ENCODE results near the gene RNF149. TPM values are rescaled to one million over a fixed set of nuclear protein-coding genes. Genes with fewer than 3 reads are reported as not detected.
A peak's percentile ranks its signal among the peaks of the same experiment; 100 is the strongest.
"Not testable (repeated sequence)": the region's sequence is repeated elsewhere in the genome, so short reads cannot be mapped to it uniquely, and the experiment has no call there.

The RNF149 gene, protein sequence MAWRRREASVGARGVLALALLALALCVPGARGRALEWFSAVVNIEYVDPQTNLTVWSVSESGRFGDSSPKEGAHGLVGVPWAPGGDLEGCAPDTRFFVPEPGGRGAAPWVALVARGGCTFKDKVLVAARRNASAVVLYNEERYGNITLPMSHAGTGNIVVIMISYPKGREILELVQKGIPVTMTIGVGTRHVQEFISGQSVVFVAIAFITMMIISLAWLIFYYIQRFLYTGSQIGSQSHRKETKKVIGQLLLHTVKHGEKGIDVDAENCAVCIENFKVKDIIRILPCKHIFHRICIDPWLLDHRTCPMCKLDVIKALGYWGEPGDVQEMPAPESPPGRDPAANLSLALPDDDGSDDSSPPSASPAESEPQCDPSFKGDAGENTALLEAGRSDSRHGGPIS
- 10 to 100 TPM; 23.4 to 29.5 TPM for total RNA-seq

DNA sequence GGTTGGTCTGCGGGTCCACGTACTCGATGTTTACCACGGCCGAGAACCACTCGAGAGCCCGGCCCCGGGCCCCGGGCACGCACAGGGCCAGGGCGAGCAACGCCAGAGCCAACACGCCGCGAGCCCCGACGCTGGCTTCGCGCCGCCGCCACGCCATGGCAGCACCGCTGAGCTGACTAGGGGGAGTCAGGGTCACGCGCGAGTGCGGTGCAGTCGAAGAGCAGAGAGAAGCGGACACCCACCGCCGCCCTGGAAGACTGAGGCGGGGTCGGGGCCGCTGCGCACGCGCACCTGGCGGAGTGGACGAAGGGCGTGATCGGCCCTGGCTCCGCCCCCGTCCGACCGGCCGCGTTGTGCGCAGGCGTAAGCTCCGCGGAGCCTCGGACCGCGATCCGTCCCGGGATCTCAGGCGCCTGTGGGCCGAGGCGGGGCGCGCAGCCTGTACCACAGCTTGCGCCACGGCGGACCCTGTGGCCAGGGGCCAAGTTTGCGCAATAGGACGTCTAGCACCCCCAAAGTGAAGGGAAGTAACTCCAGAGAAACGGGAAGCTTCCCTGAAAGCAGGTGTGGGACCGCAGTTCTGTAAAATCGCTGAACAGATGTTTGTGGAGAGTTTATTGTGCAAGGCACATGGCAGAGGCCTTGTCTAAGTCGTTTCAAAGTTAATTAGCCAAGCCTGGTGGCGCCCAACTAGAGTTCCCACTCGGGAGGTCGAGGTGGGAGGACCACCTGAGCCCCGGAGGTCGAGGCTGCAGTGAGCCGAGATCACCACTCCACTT, at the start of gene RNF149:
Gene RNF149 (minus strand): TSS at position 270 of the 779 bp plus-strand sequence. CDS start 113 bp downstream, at position 157.
- peak within 1 kb of the TSS; percentile 98 for H3K27ac Mint-ChIP-seq
- ChIA-PET POLR2A (interaction anchor here (0.6 to 1.0 kb wide), 7 partner anchors 21 to 1076 kb away, joined by 3 to 5 read pairs (median 3); partner anchors contain the start of gene CNOT11), CTCF (interaction anchor here (0.5 to 0.7 kb wide), 2 partner anchors 15 to 1050 kb away, joined by 3 read pairs; no protein-coding TSS in a partner anchor)
- ATAC-seq, result peak; percentile 63
- intact Hi-C loops (cut with DNase I, micrococcal nuclease), result loop anchor here (1.0 to 5.0 kb wide), 12 partner anchors 56 to 1059 kb away; partner anchors contain the start of genes CNOT11 (in 2 of the 2), PDCL3 (in 1 of the 2) and RPL31 (in 1 of the 2)
- H3K27me3 Mint-ChIP-seq, result no peaks in the 10 kb centered on the region
- H3K4me1 Mint-ChIP-seq, result peaks cover 67% of the 10 kb centered on the region
- peak within 1 kb of the TSS; percentile 82 for H3K4me3 Mint-ChIP-seq
- peak; percentile 94 for DNase-seq
- H3K9me3 Mint-ChIP-seq (ENCODE audit: low read depth), result no peaks in the 10 kb centered on the region
- peaks cover 15% of the 10 kb centered on the region for H3K36me3 Mint-ChIP-seq (ENCODE audit: low read depth)

DNA sequence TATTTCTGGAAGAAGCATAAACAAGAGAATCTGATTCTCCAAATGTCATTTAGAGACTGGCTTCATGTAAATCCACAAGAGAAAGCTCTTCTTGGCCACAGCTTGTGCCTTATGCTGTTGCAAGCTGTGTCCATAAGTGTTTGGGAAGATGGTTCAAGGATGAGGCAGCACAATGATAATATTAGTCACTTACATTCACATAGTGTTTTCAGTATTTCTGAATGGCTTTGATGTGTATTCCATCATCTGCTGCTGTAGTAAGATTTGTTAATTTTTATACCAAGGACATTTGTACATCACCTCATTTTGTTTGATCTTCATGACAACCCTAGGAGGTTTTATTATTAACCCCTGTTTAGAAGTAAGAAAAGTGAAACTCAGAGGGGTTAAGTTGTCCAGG, 48.9 kb upstream of the RNF149 start:
- no peak for ATAC-seq
- H3K4me1 Mint-ChIP-seq, result peaks cover 23% of the 10 kb centered on the region
- H3K27ac Mint-ChIP-seq, result no peak overlapping the region
- H3K9me3 Mint-ChIP-seq (ENCODE audit: low read depth), result no peaks in the 10 kb centered on the region
- DNase-seq, result no peak
- no peak overlapping the region for H3K4me3 Mint-ChIP-seq
- POLR2A ChIA-PET, result no interaction called here
- CTCF ChIA-PET, result interaction anchor here (1.0 kb wide), 1 partner anchor 15 kb away, joined by 4 read pairs; no protein-coding TSS in a partner anchor
- H3K36me3 Mint-ChIP-seq (ENCODE audit: low read depth), result no peaks in the 10 kb centered on the region
- no peaks in the 10 kb centered on the region for H3K27me3 Mint-ChIP-seq
- intact Hi-C loops (cut with DNase I, micrococcal nuclease), result no loop called here

DNA sequence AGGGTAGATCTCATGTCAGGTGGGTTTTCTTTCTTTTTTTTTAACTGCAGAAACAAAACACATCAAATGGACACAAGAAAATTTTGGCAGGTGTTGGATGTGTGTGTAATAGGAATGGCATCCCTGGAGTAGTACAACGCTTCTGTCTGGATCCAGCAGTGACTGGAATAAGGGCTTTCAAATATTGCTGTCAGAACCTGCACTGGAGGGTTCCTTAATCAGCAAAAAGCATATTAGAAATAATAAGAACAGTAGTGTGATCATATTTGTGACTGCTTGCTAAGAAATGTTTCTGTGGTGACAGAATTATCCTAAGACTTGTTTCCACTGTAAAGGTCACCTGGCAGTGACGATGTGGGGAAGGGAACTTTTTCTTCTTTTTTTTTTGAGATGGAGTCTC, 48.0 kb upstream of the RNF149 start:
- Mint-ChIP-seq H3K4me1 (peaks cover 14% of the 10 kb centered on the region), H3K4me3 (no peak overlapping the region), H3K27ac (no peak overlapping the region), H3K27me3 (no peaks in the 10 kb centered on the region), H3K36me3 (ENCODE audit: low read depth) (no peaks in the 10 kb centered on the region), H3K9me3 (ENCODE audit: low read depth) (no peaks in the 10 kb centered on the region)
- intact Hi-C loops (cut with DNase I, micrococcal nuclease), result no loop called here
- no peak for DNase-seq
- CTCF ChIA-PET, result no interaction called here
- POLR2A ChIA-PET, result no interaction called here
- no peak for ATAC-seq

DNA sequence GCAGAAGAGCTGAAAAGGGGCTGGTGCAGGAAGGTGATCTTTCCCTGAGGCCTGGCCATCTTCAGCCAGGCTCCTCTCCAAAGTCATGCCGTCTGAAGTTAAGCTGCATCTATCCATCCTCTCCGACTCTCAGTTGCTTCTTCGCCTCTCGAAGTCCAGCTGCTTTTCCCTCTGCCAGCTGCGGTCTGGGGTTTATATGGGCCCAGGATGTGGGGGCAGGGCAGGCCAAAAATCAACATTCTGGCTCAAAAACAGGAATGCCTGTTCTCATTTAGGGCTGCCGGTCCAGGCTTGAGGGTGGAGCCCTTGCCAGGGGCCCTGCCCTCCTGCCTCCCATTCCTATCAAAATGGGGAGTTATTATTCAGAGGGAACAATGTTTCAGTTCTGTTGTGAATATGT, 47.6 kb upstream of the RNF149 start:
- no peaks in the 10 kb centered on the region for H3K36me3 Mint-ChIP-seq (ENCODE audit: low read depth)
- CTCF ChIA-PET, result interaction anchor here (0.6 to 1.6 kb wide), 2 partner anchors 14 to 88 kb away, joined by 3 to 4 read pairs; no protein-coding TSS in a partner anchor
- peaks cover 10% of the 10 kb centered on the region for H3K4me1 Mint-ChIP-seq
- H3K9me3 Mint-ChIP-seq (ENCODE audit: low read depth), result no peaks in the 10 kb centered on the region
- no peak overlapping the region for H3K4me3 Mint-ChIP-seq
- no peak for ATAC-seq
- intact Hi-C loops (cut with DNase I, micrococcal nuclease), result no loop called here
- no peak for DNase-seq
- H3K27ac Mint-ChIP-seq, result no peak overlapping the region
- H3K27me3 Mint-ChIP-seq, result no peaks in the 10 kb centered on the region
- POLR2A ChIA-PET, result no interaction called here

DNA sequence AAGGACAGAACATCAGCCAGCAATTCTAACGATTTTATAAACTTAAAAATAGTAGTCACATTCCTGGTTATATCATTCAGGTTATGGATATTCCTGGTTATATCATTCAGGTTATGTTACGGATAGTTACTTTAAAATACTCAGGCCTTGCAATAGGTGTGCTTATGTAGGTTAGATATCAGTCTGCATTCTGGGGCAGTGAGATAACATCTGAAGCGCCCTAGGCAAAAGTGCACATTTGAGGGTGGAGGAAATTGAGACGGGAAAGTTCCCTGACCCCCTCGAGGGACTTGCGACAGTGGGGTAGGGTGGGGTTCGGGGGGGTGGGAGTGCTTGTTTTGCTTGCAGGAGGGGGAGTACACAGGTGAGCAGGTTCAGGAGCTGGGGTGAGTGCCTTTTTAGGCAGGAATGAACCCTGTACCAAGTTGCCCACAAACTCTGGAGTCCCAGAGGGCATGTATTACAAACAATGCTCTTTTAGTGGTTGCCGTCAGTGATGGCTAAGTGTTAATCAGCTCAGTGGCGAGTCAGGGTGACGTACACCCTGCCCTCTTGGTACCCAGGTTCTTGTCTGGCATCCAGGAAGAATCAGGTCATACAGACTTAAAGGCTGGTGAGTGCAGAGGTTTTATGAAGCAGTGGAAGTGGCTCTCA, 47.0 kb upstream of the RNF149 start:
- POLR2A ChIA-PET, result no interaction called here
- intact Hi-C loops (cut with DNase I, micrococcal nuclease), result no loop called here
- ATAC-seq, result no peak
- Mint-ChIP-seq H3K36me3 (ENCODE audit: low read depth) (no peaks in the 10 kb centered on the region), H3K4me3 (no peak overlapping the region), H3K4me1 (peaks cover 10% of the 10 kb centered on the region), H3K9me3 (ENCODE audit: low read depth) (no peaks in the 10 kb centered on the region), H3K27ac (no peak overlapping the region), H3K27me3 (no peaks in the 10 kb centered on the region)
- DNase-seq, result no peak
- CTCF ChIA-PET, result interaction anchor here (0.6 to 1.6 kb wide), 2 partner anchors 14 to 88 kb away, joined by 3 to 4 read pairs; no protein-coding TSS in a partner anchor

DNA sequence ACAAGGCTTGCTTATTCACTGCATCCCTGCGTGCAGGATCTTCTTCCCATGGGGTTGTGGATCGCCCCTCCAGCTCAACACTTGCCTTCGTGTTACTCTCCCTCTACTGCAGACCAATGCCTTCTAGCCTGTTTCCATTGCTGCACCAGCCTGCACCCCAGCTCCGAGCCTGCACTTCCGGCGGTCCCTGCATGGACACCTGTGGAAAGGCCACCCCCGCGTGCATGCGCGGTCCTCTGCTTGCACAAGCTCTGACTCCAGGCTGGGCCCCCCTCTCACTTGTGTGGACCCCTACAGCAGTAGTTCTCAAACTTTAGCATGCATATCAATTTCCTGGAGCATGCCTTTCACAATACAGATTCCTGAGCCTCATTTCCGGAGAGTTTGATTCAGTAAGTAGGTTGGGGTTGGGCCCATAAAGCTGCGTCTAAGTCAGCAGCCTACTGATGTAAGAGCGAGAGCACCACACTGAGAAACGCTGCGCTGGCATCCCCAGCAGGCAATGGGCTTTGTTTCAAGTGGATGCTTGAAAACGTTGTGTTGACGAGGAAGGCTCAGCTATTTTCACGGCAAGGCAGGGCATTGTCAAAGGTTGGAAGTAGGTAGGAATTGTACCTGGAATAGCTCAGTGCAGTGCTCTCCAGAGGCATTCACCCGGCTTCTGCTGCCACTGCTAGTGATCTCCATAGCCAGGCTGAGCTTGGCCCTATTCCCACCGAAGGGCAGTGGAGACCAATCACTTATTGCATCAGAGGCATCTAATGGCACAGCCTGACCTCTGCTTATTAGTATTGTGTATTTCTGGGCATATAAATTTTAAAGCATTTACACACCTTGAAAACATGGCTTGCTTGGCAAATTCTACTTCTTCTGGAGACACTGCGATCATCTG, 46.2 kb upstream of the RNF149 start:
- ATAC-seq, result no peak
- Mint-ChIP-seq H3K9me3 (ENCODE audit: low read depth) (no peaks in the 10 kb centered on the region), H3K4me1 (peaks cover 5% of the 10 kb centered on the region), H3K27ac (no peak overlapping the region), H3K4me3 (no peak overlapping the region), H3K36me3 (ENCODE audit: low read depth) (no peaks in the 10 kb centered on the region), H3K27me3 (no peaks in the 10 kb centered on the region)
- CTCF ChIA-PET, result interaction anchor here (1.6 kb wide), 1 partner anchor 13 kb away, joined by 4 read pairs; no protein-coding TSS in a partner anchor
- POLR2A ChIA-PET, result no interaction called here
- intact Hi-C loops (cut with DNase I, micrococcal nuclease), result no loop called here
- no peak for DNase-seq

DNA sequence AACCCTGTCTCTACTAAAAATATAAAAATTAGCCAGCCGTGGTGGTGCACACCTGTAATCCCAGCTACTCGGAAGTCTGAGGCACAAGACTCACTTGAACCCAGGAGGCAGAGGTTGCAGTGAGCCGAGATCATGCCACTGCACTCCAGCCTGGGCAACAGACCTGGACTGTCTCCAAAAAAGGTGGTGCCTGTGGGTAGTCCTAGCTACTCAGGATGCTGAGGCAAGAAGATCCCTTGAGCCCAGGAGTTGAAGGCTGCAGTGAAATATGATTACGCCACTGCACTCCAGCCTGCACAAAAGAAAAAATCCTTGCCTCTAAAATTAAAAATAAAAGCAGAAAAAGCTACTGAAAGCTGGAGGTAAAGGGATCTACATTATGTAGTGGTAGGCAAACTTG, 44.1 kb upstream of the RNF149 start:
- H3K27me3 Mint-ChIP-seq; DNase-seq; H3K27ac Mint-ChIP-seq; ATAC-seq; POLR2A ChIA-PET; H3K9me3 Mint-ChIP-seq (ENCODE audit: low read depth); H3K36me3 Mint-ChIP-seq (ENCODE audit: low read depth); H3K4me1 Mint-ChIP-seq; H3K4me3 Mint-ChIP-seq; intact Hi-C loops (cut with DNase I, micrococcal nuclease): not testable (repeated sequence)
- CTCF ChIA-PET, result interaction anchor here (0.5 to 1.4 kb wide), 3 partner anchors 10 to 1075 kb away, joined by 3 to 12 read pairs (median 4); no protein-coding TSS in a partner anchor

DNA sequence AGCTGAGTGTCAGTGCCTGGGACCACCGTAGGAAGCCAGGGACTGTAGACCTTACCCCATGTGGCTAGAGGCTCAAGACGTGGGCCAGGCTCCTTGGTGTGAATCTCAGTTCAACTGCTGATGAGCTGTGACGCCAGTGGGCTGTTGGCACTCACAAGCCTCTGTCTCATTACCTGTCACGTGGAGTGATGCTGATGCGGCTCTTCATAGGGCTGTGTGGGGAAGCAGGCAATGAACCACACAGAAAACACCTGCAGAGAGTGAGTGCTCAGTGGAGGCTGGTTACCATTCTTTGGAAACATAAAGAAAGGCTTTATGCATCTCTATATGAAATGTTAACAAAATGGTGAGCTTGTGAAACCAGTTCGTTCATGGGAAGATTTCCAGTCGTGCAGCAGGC, 42.7 kb upstream of the RNF149 start:
- no peak for ATAC-seq
- ChIA-PET POLR2A (no interaction called here), CTCF (interaction anchor here (0.5 to 3.9 kb wide), 3 partner anchors 10 to 63 kb away, joined by 3 to 18 read pairs (median 18); partner anchors contain the start of gene CREG2)
- Mint-ChIP-seq H3K27ac (no peak overlapping the region), H3K36me3 (ENCODE audit: low read depth) (no peaks in the 10 kb centered on the region), H3K4me3 (no peak overlapping the region), H3K27me3 (no peaks in the 10 kb centered on the region), H3K4me1 (peaks cover 5% of the 10 kb centered on the region), H3K9me3 (ENCODE audit: low read depth) (no peaks in the 10 kb centered on the region)
- DNase-seq, result no peak
- intact Hi-C loops (cut with DNase I, micrococcal nuclease), result no loop called here

DNA sequence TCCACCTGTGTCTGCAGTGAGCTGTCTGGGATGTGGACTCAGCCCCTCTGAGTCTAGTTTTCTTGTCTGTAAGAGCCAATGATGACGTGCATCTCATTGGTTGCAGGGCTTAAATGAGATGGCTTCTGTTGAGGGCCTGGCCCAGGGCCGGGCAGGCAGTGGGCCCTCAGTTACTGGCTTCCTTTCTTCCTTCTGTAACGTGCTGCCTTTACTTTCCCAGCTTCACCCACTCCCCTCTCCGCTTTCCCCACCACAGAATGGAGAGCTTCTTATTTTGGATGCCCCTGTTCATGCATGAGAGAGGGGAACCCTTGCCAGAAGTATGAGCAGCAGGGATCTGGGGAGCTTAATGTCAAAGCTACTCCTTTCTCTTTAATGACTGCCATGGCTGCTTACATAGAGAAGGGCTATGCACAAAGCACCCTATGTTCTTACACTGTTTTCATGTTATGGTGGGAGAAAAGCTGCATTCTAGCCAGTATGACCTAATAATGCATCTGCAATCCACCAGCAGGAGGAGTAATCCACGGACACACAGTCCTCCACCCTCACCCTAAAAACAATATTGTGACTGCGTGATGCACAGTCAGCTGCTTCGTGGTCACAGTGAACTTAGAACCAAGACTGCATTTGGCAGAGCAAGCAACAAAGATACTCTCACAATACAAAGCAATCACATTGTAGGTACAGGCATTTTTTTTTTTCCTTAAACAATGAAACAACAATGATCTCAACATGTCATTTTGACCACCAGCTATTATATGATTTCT, 41.6 kb upstream of the RNF149 start:
- POLR2A ChIA-PET, result interaction anchor here (0.7 kb wide), 2 partner anchors 95 to 443 kb away, joined by 3 to 5 read pairs; no protein-coding TSS in a partner anchor
- Mint-ChIP-seq H3K27me3 (no peaks in the 10 kb centered on the region), H3K4me3 (no peak overlapping the region), H3K36me3 (ENCODE audit: low read depth) (no peaks in the 10 kb centered on the region), H3K27ac (no peak overlapping the region), H3K4me1 (peaks cover 5% of the 10 kb centered on the region), H3K9me3 (ENCODE audit: low read depth) (no peaks in the 10 kb centered on the region)
- no peak for ATAC-seq
- CTCF ChIA-PET, result interaction anchor here (0.6 to 3.9 kb wide), 11 partner anchors 9 to 482 kb away, joined by 3 to 18 read pairs (median 4); partner anchors contain the start of gene CREG2
- intact Hi-C loops (cut with DNase I, micrococcal nuclease), result loop anchor here in 1 of 2 experiments (10.0 kb wide), 1 partner anchor 635 kb away; no protein-coding TSS in a partner anchor
- no peak for DNase-seq

DNA sequence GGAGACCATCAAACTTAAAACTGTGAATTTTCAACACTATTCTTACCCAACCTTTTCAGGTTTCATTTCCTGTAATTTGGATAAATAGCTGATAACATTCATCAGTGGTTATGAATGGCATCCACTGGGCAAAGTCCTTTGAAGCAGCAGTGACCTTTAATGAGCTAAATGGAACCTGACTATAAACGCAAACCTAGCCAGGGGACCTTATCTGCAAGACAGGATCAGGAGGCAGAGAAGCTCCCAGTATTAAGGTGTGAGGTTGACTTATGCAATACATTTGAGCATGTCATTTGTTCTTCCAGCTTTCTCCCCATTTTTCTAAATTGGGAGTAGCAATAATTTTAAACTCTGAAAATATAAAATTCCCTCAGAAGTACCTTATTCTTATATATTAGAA, 40.4 kb upstream of the RNF149 start:
- DNase-seq, result no peak
- ChIA-PET CTCF (interaction anchor here (0.6 to 3.9 kb wide), 10 partner anchors 8 to 984 kb away, joined by 3 to 18 read pairs (median 4); partner anchors contain the start of gene CREG2), POLR2A (no interaction called here)
- no peak for ATAC-seq
- Mint-ChIP-seq H3K27me3 (no peaks in the 10 kb centered on the region), H3K27ac (no peak overlapping the region), H3K4me3 (no peak overlapping the region), H3K36me3 (ENCODE audit: low read depth) (no peaks in the 10 kb centered on the region), H3K4me1 (peaks cover 5% of the 10 kb centered on the region), H3K9me3 (ENCODE audit: low read depth) (no peaks in the 10 kb centered on the region)
- intact Hi-C loops (cut with DNase I, micrococcal nuclease), result loop anchor here in 1 of 2 experiments (10.0 kb wide), 1 partner anchor 636 kb away; no protein-coding TSS in a partner anchor

All from activated CD4-positive, alpha-beta T cell treated with anti-CD3 and anti-CD28 coated beads for 36 hours (primary cell).